Prostate gland (tissue), 2 donors: Measurements from ENCODE around the gene RAB25. TPM values are rescaled to one million over a fixed set of nuclear protein-coding genes. Genes with fewer than 3 reads are reported as not detected.

Source experiments
- DNase-seq: peaks from one replicate; pipeline ENCODE4 v3.0.0-alpha.2; 2019; ENCODE audit warnings: low spot score
- H3K27ac ChIP-seq, 2 donors: fragments of 200-600 bp; sonication (generic); 2 replicates each; pipeline ENCODE4 v1.5.1; 2017 to 2019
- H3K27me3 ChIP-seq: fragments of 200-600 bp; sonication (generic); replicated peaks from 2 replicates; pipeline ENCODE4 v1.5.1; 2019; ENCODE audit not compliant: insufficient read depth
- H3K36me3 ChIP-seq, 2 donors: fragments of 200-600 bp; sonication (generic); 1 replicate in 1 of 2; 2 replicates in 1 of 2; pipeline versions ENCODE4 v1.5.1 to v1.8.1; 2017 to 2019
- H3K4me1 ChIP-seq: fragments of 200-600 bp; sonication (generic); replicated peaks from 2 replicates; pipeline ENCODE4 v1.5.1; 2019
- H3K4me3 ChIP-seq, 2 donors: fragments of 200-600 bp; sonication (generic); 2 replicates each; pipeline ENCODE4 v1.5.1; 2017 to 2019
- H3K9me3 ChIP-seq: fragments of 200-600 bp; sonication (generic); 2 replicates; pipeline ENCODE4 v1.5.1; 2017
- CTCF ChIP-seq, 4 experiments: fragments of 200-600 bp in 2 of 4; fragments of 450-650 bp in 2 of 4; sonication (generic) in 2 of 4; IDR thresholded peaks; 1 replicate in 3 of 4; 2 replicates in 1 of 4; pipeline ENCODE4 v1.5.1; 2016 to 2019; ENCODE audit warnings: antibody characterized with exemption in 4 of 4, mild to moderate bottlenecking in 2 of 4, moderate library complexity in 2 of 4
- POLR2A ChIP-seq: fragments of 450-650 bp; IDR thresholded peaks from one replicate; pipeline ENCODE4 v1.6.1; 2016; ENCODE audit warnings: antibody characterized with exemption, mild to moderate bottlenecking
- POLR2AphosphoS5 ChIP-seq: sonication (generic); formaldehyde crosslinking; IDR thresholded peaks from one replicate; pipeline ENCODE4 v1.6.1; 2017; ENCODE audit warnings: antibody characterized with exemption
- WGBS: methylation state at CpG from one replicate; pipeline ENCODE4 v1.1.5; 2018; 5-methylcytosine and 5-hydroxymethylcytosine counted together
- intact Hi-C: fragments of 100-400 bp; cut with DNase I; formaldehyde crosslinking; loops from one replicate; pipeline ENCODE4 v1.14.2; 2022
- total RNA-seq, 2 donors: library from RNA; depleted of rRNA; stranded (reverse); fragments of >200 nt; gene quantifications; one replicate each; pipeline ENCODE4 v1.1.0, GENCODE V29; 2016

The RAB25 gene
- total RNA-seq: 100 to 1,000 TPM in 1 of 2 donors, 10 to 100 TPM in 1; 33.5 to 100 TPM

- H3K36me3 ChIP-seq: no peaks in the 10 kb centered on the region
- no peaks in the 10 kb centered on the region for H3K9me3 ChIP-seq
- 24% methylated on average over 11 of the region's 11 CpGs for WGBS
- DNase-seq: peak; percentile 92
- TF ChIP-seq POLR2AphosphoS5 (peak; percentile 89), POLR2A (peak; percentile 86), CTCF (IDR thresholded peaks at IDR 0.05) (peak in 1 of 4 experiments; percentile 19)
- H3K27me3 ChIP-seq: no peaks in the 10 kb centered on the region
- intact Hi-C loops: no loop called here
- H3K4me1 ChIP-seq: no peaks in the 10 kb centered on the region
- peak within 1 kb of the TSS; percentile 30 to 35 for H3K4me3 ChIP-seq
- H3K27ac ChIP-seq: peak within 1 kb of the TSS; percentile 81
Observed at GRCh38 chr1:156060937-156061636, at the start of gene RAB25. Gene RAB25 (plus strand): TSS chr1:156061160. CDS start chr1:156061401, 241 bp downstream.

GRCh38 chr1:156012051-156012817, 48.7 kb upstream of the RAB25 start:
- H3K4me3 ChIP-seq: no peak overlapping the region

GRCh38 chr1:156014829-156015228, 46.1 kb upstream of the RAB25 start:
- WGBS: 88% methylated on average over 7 of the region's 7 CpGs
- Histone ChIP-seq H3K27ac (no peak overlapping the region), H3K4me3 (no peak overlapping the region), H3K4me1 (peaks cover 4% of the 10 kb centered on the region), H3K9me3 (no peaks in the 10 kb centered on the region), H3K27me3 (no peaks in the 10 kb centered on the region), H3K36me3 (peaks cover 2 to 17% of the 10 kb centered on the region in 2 donors)
- DNase-seq: no peak
- intact Hi-C loops: no loop called here
- TF ChIP-seq CTCF (IDR thresholded peaks at IDR 0.05): no peak

More at GRCh38 chr1:156012051-156012817, 48.7 kb upstream of the RAB25 start:
- H3K9me3 ChIP-seq: no peaks in the 10 kb centered on the region
- TF ChIP-seq CTCF (IDR thresholded peaks at IDR 0.05) (no peak), POLR2A (no peak), POLR2AphosphoS5 (no peak)
- intact Hi-C loops: no loop called here
- peaks cover 11 to 20% of the 10 kb centered on the region in 2 donors for H3K36me3 ChIP-seq
- no peaks in the 10 kb centered on the region for H3K27me3 ChIP-seq
- WGBS: 97% methylated on average over 4 of the region's 4 CpGs
- no peak overlapping the region for H3K27ac ChIP-seq
- no peaks in the 10 kb centered on the region for H3K4me1 ChIP-seq
- no peak for DNase-seq

- Histone ChIP-seq H3K27me3 (no peaks in the 10 kb centered on the region), H3K9me3 (no peaks in the 10 kb centered on the region), H3K36me3 (peaks cover 0 to 5% of the 10 kb centered on the region in 2 donors), H3K4me3 (peak overlapping the region; percentile 81 to 89), H3K4me1 (peaks cover 4% of the 10 kb centered on the region), H3K27ac (peak overlapping the region; percentile 81 to 85)
- 46% methylated on average over 8 of the region's 8 CpGs for WGBS
- TF ChIP-seq CTCF (IDR thresholded peaks at IDR 0.05): no peak
- TF ChIP-seq POLR2A: no peak
- TF ChIP-seq POLR2AphosphoS5: no peak
- intact Hi-C loops: no loop called here
- DNase-seq: no peak
Observed at GRCh38 chr1:156019946-156020292, 41.0 kb upstream of the RAB25 start.
